DND-41 (cell line): ENCODE results near the gene SGMS1.

Experiments used
- CTCF ChIP-seq: IDR thresholded peaks from 2 replicates; pipeline ENCODE4 v1.5.1; 2012; ENCODE audit warnings: borderline replicate concordance, low read length, moderate library complexity, mild to moderate bottlenecking; ENCODE audit not compliant: poor library complexity, severe bottlenecking; ENCODE audit errors: extremely low read depth
- EZH2 ChIP-seq: IDR thresholded peaks from 3 replicates; pipeline ENCODE4 v1.6.1; 2012; ENCODE audit warnings: borderline replicate concordance, low read depth, mild to moderate bottlenecking, moderate library complexity, low read length, inconsistent platforms; ENCODE audit not compliant: severe bottlenecking

GRCh38 chr10:50361946-50362345, 261.8 kb downstream of the SGMS1 start:
- TF ChIP-seq CTCF: no peak
- TF ChIP-seq EZH2: no peak
